Stimulated activated memory B cell treated with anti-CD40 and anti-IgM and Interleukin-4, amounts not matched to agents 10 μg/mL and 1 μg/mL and 100 μg/mL, for 72 hours (primary cell): ENCODE measurements around the gene MLYCD.

Experiments used
- ATAC-seq: fragments of 150-1000 bp; cut with Tn5 transposase; 2 replicates; pipeline ENCODE4 v1.10.0; 2021
- H3K27ac Mint-ChIP-seq: one replicate; pipeline ENCODE4 v1.8.0; 2022; ENCODE audit warnings: mild to moderate bottlenecking, mixed read lengths
- H3K27me3 Mint-ChIP-seq: one replicate; pipeline ENCODE4 v1.8.0; 2022; ENCODE audit warnings: mixed read lengths
- H3K36me3 Mint-ChIP-seq: one replicate; pipeline ENCODE4 v1.8.0; 2022; ENCODE audit warnings: mixed read lengths
- H3K4me1 Mint-ChIP-seq: one replicate; pipeline ENCODE4 v1.8.0; 2022; ENCODE audit warnings: mixed read lengths
- H3K4me3 Mint-ChIP-seq: one replicate; pipeline ENCODE4 v1.8.0; 2022; ENCODE audit warnings: mild to moderate bottlenecking, moderate library complexity, mixed read lengths
- H3K9me3 Mint-ChIP-seq: one replicate; pipeline ENCODE4 v1.8.0; 2022; ENCODE audit warnings: mixed read lengths

The MLYCD gene

GRCh38 chr16:83970430-83970815, 71.5 kb downstream of the MLYCD start:
- H3K27me3 Mint-ChIP-seq = peaks cover 53% of the 10 kb centered on the region
- H3K9me3 Mint-ChIP-seq = peaks cover 3% of the 10 kb centered on the region
- ATAC-seq = no peak
- H3K36me3 Mint-ChIP-seq = no peaks in the 10 kb centered on the region
- H3K4me1 Mint-ChIP-seq = peaks cover 7% of the 10 kb centered on the region
- H3K27ac Mint-ChIP-seq = no peak overlapping the region
- no peak overlapping the region for H3K4me3 Mint-ChIP-seq

- peaks cover 49% of the 10 kb centered on the region for H3K27me3 Mint-ChIP-seq
- H3K9me3 Mint-ChIP-seq = peaks cover 3% of the 10 kb centered on the region
- H3K4me1 Mint-ChIP-seq = peaks cover 7% of the 10 kb centered on the region
- no peaks in the 10 kb centered on the region for H3K36me3 Mint-ChIP-seq
- no peak overlapping the region for H3K4me3 Mint-ChIP-seq
- no peak overlapping the region for H3K27ac Mint-ChIP-seq
- ATAC-seq = no peak
These were observed 72.5 kb downstream of the MLYCD start for GRCh38 chr16:83971165-83972130.

- Mint-ChIP-seq H3K9me3 (peaks cover 3% of the 10 kb centered on the region), H3K4me1 (peaks cover 7% of the 10 kb centered on the region), H3K27me3 (peaks cover 40% of the 10 kb centered on the region), H3K4me3 (no peak overlapping the region), H3K36me3 (no peaks in the 10 kb centered on the region), H3K27ac (no peak overlapping the region)
- ATAC-seq = no peak
These were observed 73.5 kb downstream of the MLYCD start for GRCh38 chr16:83972256-83973008.

GRCh38 chr16:83973077-83973476, 74.2 kb downstream of the MLYCD start:
- no peak for ATAC-seq
- Mint-ChIP-seq H3K27ac (no peak overlapping the region), H3K4me1 (peaks cover under 1% of the 10 kb centered on the region), H3K9me3 (peaks cover 6% of the 10 kb centered on the region), H3K27me3 (peaks cover 33% of the 10 kb centered on the region), H3K4me3 (no peak overlapping the region), H3K36me3 (no peaks in the 10 kb centered on the region)

- no peak overlapping the region for H3K27ac Mint-ChIP-seq
- no peaks in the 10 kb centered on the region for H3K36me3 Mint-ChIP-seq
- no peak overlapping the region for H3K4me3 Mint-ChIP-seq
- peaks cover 31% of the 10 kb centered on the region for H3K27me3 Mint-ChIP-seq
- ATAC-seq = no peak
- peaks cover 8% of the 10 kb centered on the region for H3K9me3 Mint-ChIP-seq
- H3K4me1 Mint-ChIP-seq = no peaks in the 10 kb centered on the region
These were observed 74.9 kb downstream of the MLYCD start for GRCh38 chr16:83973581-83974385.

GRCh38 chr16:83974475-83974874, 75.6 kb downstream of the MLYCD start:
- H3K27ac Mint-ChIP-seq = no peak overlapping the region
- peaks cover 24% of the 10 kb centered on the region for H3K27me3 Mint-ChIP-seq
- H3K9me3 Mint-ChIP-seq = peaks cover 13% of the 10 kb centered on the region
- H3K4me1 Mint-ChIP-seq = no peaks in the 10 kb centered on the region
- no peak overlapping the region for H3K4me3 Mint-ChIP-seq
- ATAC-seq = no peak
- no peaks in the 10 kb centered on the region for H3K36me3 Mint-ChIP-seq

GRCh38 chr16:83975590-83976260, 76.8 kb downstream of the MLYCD start:
- ATAC-seq = no peak
- Mint-ChIP-seq H3K36me3 (no peaks in the 10 kb centered on the region), H3K27me3 (peaks cover 16% of the 10 kb centered on the region), H3K4me3 (no peak overlapping the region), H3K9me3 (peaks cover 13% of the 10 kb centered on the region), H3K4me1 (no peaks in the 10 kb centered on the region), H3K27ac (no peak overlapping the region)
